ENCODE results near the gene MECP2.

Gene MECP2

DNA sequence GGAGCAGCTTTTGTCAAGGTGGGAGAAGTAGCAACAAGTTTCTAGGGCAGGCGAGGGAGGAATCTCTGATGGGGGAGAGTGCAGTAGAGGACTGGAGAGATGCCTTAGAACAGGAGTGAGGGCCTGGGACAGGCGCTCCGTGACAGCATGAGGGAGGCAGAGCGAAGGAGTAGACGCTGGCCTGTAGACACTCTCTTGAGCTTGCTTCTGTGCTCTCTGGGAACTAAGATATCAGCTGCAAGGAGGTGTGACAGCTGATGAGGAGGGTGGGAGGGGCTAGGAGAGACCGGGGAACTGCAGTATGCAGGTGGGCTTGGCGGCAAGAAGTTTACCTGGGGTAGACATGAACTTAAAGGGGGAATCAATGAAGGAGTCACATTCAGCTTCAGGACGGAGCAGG lies 35.7 kb downstream of the MECP2 start:
- DNase-seq (ENCODE audit: low read depth, low spot score) = no peak

GRCh38 chrX:154059729-154060245 lies 37.7 kb downstream of the MECP2 start:
- DNase-seq (ENCODE audit: low read depth, low spot score) = no peak

DNA sequence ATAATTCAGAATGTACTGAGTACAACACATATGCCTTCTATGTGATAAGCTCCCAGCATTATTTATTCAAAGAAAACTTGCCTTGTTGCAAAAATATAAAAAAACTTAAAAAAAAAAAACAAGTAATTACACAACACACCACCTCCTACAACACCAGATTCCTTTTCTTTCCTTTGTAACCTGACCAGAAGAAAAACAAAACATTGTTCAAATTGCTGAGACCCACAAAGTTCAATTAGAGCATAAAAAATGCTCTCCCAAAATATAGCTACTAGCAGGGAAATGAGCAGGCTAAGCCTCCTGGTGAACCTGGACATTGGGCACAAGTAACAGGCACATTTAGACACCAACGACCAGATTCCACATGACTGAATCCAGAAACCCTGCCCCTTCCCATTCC lies 38.3 kb downstream of the MECP2 start:
- DNase-seq (ENCODE audit: low read depth, low spot score) = no peak

- DNase-seq (ENCODE audit: low read depth, low spot score) = no peak
Observed at GRCh38 chrX:154058214-154058997, 39.1 kb downstream of the MECP2 start.

- DNase-seq (ENCODE audit: low read depth, low spot score) = no peak
Observed at GRCh38 chrX:154057791-154058190, 39.7 kb downstream of the MECP2 start.

GRCh38 chrX:154056770-154057241 lies 40.7 kb downstream of the MECP2 start:
- no peak for DNase-seq (ENCODE audit: low read depth, low spot score)

GRCh38 chrX:154051201-154051810 lies 46.2 kb downstream of the MECP2 start:
- peak; percentile 26 for DNase-seq (ENCODE audit: low read depth, low spot score)

GRCh38 chrX:154050113-154050495 lies 47.4 kb downstream of the MECP2 start:
- DNase-seq (ENCODE audit: low read depth, low spot score) = no peak

DNA sequence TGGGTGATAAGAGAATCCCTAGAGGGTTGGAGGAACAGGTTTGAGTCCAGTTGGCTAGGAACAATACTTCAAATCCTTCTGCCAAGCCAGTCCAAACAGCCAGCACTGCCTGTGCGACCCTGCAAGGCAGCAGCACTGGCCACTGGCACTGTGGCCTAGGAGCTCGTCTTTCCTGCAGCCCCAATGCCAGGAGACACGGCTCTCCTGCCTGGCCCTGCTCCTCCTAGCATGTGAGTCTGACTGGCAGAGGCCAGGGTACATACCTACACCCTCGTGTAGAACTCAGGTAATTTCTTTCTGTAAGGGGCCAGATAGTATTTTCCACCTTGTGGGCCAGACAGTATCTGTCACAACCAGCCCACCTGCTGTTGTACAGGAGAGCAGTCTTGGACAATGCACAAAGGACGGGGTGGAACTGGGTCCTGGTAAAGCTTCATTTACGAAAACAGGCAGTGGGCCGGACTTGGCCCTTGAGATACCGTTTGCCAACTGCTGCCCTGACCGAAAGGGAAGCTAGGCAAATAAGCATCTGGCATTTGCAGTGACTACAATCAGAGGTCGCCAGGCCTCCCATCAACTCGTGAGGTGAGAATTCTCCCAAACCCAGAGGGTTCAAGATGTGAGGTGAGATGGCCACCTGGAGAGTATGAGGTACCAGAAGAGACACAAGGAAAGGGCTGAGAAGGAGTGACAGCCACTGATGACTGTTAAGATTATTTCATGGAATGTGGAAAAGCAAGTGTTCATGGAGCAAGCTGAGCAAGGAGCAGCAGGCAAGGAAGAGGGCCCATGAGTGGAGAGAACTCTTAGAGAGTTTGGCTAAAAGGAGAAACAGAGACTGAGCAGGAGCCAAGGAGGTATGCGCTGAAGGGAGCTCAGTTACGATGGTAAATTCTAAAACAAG lies 48.1 kb downstream of the MECP2 start:
- DNase-seq (ENCODE audit: low read depth, low spot score) = no peak

DNA sequence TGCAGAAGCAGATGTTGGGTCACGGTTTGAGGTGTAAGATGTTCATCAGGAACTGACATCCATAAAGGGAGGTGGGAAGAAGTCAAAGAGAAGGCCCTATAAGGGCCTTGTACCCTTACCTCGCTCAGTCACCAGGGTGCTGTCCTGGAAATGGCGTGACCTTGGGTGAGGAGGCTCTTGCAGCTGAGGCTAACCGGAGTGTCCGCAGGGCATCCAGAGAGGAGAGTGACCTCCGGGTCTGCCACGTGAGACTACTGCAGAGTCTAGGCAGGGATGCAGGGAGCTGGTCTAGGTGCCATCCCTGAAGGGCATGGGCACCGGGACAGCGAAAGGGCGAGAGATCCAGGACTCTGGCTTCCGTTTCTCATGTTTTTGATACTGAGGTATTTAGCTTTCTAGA lies 49.1 kb downstream of the MECP2 start:
- DNase-seq (ENCODE audit: low read depth, low spot score) = no peak

DNA sequence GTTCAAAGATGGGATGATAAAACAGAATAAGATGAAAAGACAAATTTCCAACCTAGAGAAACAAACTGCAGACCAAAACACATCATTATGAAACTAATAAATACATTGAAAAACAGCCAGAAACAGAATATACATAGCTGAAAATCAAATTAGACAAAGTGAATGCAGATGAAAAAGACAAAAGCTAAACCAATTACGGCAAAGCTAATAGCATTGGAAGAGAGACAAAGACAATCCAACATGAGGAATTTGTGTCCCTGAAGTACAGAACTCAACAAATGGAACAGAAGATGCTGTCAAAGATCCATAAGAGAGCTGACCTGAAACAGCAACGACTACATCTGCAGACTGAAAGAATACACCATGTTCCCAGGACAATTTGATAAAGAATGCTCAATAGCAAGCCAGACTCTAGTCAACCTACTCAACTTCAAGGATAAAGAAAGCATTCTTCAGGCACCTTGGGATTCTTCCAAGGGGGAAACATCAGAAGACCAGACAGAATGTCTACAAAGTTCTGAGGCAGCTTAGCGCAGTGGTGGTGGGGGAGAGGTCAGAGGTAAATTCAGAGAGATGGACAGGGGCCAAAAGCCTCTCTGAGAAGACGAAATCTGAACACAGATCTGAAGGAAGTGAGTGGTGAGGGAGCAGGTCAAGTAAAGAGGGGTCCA lies 50.4 kb downstream of the MECP2 start:
- no peak for DNase-seq (ENCODE audit: low read depth, low spot score)

- peak; percentile 26 for DNase-seq (ENCODE audit: low read depth, low spot score)
Observed at GRCh38 chrX:154046031-154046781, 51.3 kb downstream of the MECP2 start.

DNA sequence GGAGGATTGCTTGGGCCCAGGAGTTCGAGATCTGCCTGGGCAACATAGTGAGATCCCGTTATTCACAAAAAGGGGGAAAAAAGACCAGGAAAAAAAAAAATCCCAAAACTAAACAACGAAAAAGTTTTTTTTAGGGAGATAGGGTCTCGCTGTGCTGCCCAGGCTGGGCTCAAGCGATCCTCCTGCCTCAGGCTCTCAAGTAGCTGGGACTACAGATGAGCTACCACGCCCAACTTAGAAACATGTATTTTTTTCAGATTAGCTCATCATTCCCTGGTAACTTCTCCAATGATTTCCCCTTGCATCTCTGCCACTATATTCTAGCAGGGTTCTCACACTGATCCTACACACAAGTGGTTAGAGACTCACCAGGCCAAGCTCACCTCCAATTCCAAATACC lies 53.4 kb downstream of the MECP2 start:
- no peak for DNase-seq (ENCODE audit: low read depth, low spot score)

DNA sequence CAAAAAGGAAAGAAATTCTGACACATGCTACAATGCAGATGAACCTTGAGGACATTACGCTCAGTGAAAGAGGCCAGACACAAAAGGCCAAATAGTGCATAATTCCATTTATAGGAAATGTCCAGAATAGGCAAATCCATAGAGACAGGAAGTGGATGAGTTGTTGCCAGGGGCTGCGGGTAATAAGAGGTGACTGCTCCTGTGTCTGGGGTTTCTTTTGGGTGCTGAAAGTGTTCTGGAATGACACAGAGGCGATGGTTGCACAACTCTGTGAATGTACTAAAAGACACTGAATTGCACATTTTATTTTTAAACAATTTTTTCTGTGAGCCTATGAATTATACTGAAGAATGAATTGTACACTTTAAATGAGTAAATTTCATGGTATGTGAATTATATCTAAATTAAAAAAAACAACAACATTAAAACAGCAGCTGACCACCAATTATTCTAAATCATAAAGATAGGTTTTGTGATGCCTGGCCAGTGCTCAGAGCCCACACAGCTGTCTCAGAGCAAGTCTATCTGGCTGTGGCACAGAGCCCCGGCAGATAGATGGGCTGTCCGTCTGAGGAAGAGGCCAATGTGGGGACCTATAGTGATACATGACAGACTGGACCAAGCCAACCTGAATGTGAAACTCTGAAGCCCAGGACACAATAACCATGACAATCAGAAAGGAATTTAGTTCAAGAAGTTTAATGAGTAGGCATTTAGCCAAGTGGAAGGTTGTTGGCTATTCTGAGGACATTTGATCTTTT lies 54.3 kb downstream of the MECP2 start:
- no peak for DNase-seq (ENCODE audit: low read depth, low spot score)

- no peak for DNase-seq (ENCODE audit: low read depth, low spot score)
Observed at GRCh38 chrX:154040863-154041262, 56.7 kb downstream of the MECP2 start.

DNA sequence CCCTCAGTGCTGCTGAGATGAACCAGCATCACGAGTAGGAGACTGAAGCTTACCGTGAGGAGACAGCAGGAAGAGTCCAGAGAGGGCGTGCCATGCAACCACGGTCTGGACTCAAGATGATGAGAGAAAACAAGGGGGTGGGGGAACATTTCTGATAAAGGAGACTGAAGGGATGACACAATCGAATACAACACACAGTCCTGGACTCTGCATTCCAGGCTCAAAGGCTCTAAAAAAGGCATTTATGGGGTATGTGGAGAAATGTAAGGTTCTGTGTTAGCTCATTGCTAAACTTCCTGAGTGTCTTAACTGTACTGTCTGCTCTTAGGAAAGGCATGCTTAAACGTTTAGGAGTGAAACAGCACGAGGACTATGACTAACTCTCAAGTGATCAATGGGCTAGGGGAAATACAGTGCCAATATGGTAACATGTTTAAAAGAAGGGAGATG lies 57.2 kb downstream of the MECP2 start:
- no peak for DNase-seq (ENCODE audit: low read depth, low spot score)

DNA sequence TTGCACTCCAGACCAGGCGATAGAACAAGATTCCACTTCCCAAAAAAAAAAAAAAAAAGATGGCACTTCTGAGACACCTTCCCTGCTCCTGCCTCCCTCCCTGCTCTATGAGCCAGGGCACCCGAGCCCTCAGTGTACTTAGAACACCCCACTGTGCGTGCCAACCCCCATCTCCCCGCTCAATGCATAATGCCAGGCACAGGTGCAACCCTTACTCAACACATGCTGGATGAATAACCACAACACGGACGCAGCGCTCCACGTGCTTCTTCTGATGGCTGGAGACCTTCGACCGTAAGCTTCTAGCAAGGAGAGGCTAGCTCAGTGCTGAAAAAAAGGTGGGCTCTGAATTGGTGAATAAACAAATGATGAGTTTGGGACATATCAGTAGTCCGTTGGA lies 57.9 kb downstream of the MECP2 start:
- DNase-seq (ENCODE audit: low read depth, low spot score) = no peak

DNA sequence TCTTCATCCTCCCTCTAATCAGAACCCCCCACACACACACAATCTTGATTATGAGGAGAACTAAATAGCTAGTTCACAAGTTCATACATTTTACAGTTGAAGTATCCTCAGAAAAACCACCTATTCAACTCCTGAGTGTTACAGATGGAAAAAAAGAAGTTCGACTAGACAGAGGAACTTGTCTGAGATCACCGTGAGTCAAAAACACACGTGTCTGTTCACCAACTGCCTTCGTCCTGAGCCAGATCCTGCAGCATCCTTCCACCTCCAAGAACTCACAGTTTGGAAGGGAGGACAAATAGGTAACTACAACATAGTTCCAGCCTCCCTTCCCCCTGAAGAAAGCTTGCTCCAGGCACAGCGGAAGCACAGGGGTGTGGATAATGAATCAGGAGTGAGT lies 58.9 kb downstream of the MECP2 start:
- no peak for DNase-seq (ENCODE audit: low read depth, low spot score)

DNA sequence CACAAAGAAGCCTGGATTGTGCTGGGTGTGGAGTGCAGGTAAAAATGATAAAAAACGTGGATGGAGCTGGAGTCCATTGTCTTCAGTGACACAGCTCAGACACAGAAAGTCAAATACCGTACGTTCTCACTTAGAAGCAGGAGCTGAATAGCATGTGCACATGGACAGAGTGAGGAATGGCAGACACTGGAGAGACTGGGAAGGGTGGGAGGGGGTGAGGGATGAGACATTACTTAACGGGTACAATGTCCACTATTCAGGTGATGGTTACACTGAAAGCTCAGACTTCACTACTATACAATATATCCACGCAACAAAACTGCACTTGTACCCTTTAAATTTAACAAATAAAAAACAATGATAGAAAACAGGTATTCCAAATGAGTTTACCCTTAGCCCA lies 59.8 kb downstream of the MECP2 start:
- no peak for DNase-seq (ENCODE audit: low read depth, low spot score)

- DNase-seq (ENCODE audit: low read depth, low spot score) = no peak
Observed at GRCh38 chrX:154036513-154036912, 61.0 kb downstream of the MECP2 start.
